Fibroblast of lung (primary cell): ENCODE measurements around the gene BMP6. TPM values are rescaled to one million over a fixed set of nuclear protein-coding genes. Genes with fewer than 3 reads are reported as not detected.
A peak's percentile ranks its signal among the peaks of the same experiment; 100 is the strongest.
"Not testable (repeated sequence)": the region's sequence is repeated elsewhere in the genome, so short reads cannot be mapped to it uniquely, and the experiment has no call there.

ENCODE experiments used
- DNase-seq, 2 donors: peaks; one replicate each; pipeline versions ENCODE4 v3.0.0 to v3.0.0-alpha.2; 2010; ENCODE audit warnings: low read depth in 2 of 2
- H2AFZ ChIP-seq: 2 replicates; pipeline ENCODE4 v1.5.1; 2012; ENCODE audit warnings: low read length, control low read depth, inconsistent platforms
- H3K27ac ChIP-seq: 2 replicates; pipeline ENCODE4 v1.5.1; 2011; ENCODE audit warnings: low read length, control low read depth; ENCODE audit not compliant: insufficient read depth
- H3K27me3 ChIP-seq: 2 replicates; pipeline ENCODE4 v1.5.1; 2011; ENCODE audit warnings: mild to moderate bottlenecking, low read length; ENCODE audit not compliant: control insufficient read depth, insufficient read depth
- H3K36me3 ChIP-seq: 2 replicates; pipeline ENCODE4 v1.5.1; 2011; ENCODE audit warnings: low read length; ENCODE audit not compliant: control insufficient read depth, insufficient read depth
- H3K4me1 ChIP-seq: 2 replicates; pipeline ENCODE4 v1.5.1; 2011; ENCODE audit warnings: low read length; ENCODE audit not compliant: control insufficient read depth, insufficient read depth; ENCODE audit errors: extremely low read depth
- H3K4me2 ChIP-seq: 2 replicates; pipeline ENCODE4 v1.5.1; 2011; ENCODE audit warnings: low read length, control low read depth; ENCODE audit not compliant: insufficient read depth; ENCODE audit errors: extremely low read depth
- H3K4me3 ChIP-seq, 4 experiments: fragments of 200-600 bp in 1 of 4; sonication (generic) in 1 of 4; replicated peaks in 1 of 4; 2 replicates each; pipeline ENCODE4 v1.5.1; 2011 to 2016; ENCODE audit warnings: low read length in 4 of 4, low read depth in 3 of 4, mild to moderate bottlenecking in 3 of 4, control low read depth in 2 of 4, inconsistent platforms in 1 of 4, mixed read lengths in 1 of 4; ENCODE audit not compliant: insufficient read depth in 1 of 4; ENCODE audit errors: control extremely low read depth in 1 of 4
- H3K79me2 ChIP-seq: 2 replicates; pipeline ENCODE4 v1.5.1; 2012; ENCODE audit warnings: mild to moderate bottlenecking, low read length, inconsistent platforms; ENCODE audit not compliant: control insufficient read depth, insufficient read depth
- H3K9ac ChIP-seq: 2 replicates; pipeline ENCODE4 v1.5.1; 2011; ENCODE audit warnings: mild to moderate bottlenecking, low read length, control low read depth; ENCODE audit not compliant: insufficient read depth
- H3K9me3 ChIP-seq: 2 replicates; pipeline ENCODE4 v1.5.1; 2012; ENCODE audit warnings: low read depth, low read length; ENCODE audit not compliant: control insufficient read depth, insufficient read depth
- H4K20me1 ChIP-seq: 2 replicates; pipeline ENCODE4 v1.5.1; 2011; ENCODE audit warnings: low read length; ENCODE audit not compliant: control insufficient read depth, insufficient read depth; ENCODE audit errors: extremely low read depth
- CTCF ChIP-seq, 2 donors: IDR thresholded peaks in 1 of 2; conservative IDR thresholded peaks in 1 of 2; 1 replicate in 1 of 2; 2 replicates in 1 of 2; pipeline ENCODE4 v1.5.1; 2011 to 2012; ENCODE audit warnings: low read length in 2 of 2, control low read depth in 1 of 2, inconsistent platforms in 1 of 2, low read depth in 1 of 2, mild to moderate bottlenecking in 1 of 2
- EZH2 ChIP-seq: IDR thresholded peaks from 2 replicates; pipeline ENCODE4 v1.5.1; 2012; ENCODE audit warnings: low read length, control low read depth, mild to moderate bottlenecking; ENCODE audit errors: missing control alignments
- polyA plus RNA-seq, 2 donors: library from polyadenylated mRNA; depleted of rRNA in 1 of 2; stranded (reverse) in 1 of 2; unstranded in 1 of 2; fragments of >200 nt; gene quantifications; 2 replicates each; pipeline ENCODE4 v1.2.1, GENCODE V29; 2011 to 2012; ENCODE audit warnings: missing spikeins in 1 of 2
- total RNA-seq: library from RNA; depleted of rRNA; stranded (reverse); fragments of >200 nt; gene quantifications from 2 replicates; pipeline ENCODE4 v1.2.1, GENCODE V29; 2014

Gene BMP6
- total and polyA plus RNA-seq, 2 donors (not counting 1 experiment from before 2014, with no cell fraction given), result under 0.01 to 0.20 TPM

GRCh38 chr6:7815716-7816115 lies 89.8 kb downstream of the BMP6 start:
- Histone ChIP-seq H4K20me1 (no peaks in the 10 kb centered on the region), H3K36me3 (no peaks in the 10 kb centered on the region), H3K27ac (no peak overlapping the region), H3K9ac (no peak overlapping the region), H3K4me2 (no peak overlapping the region), H3K9me3 (no peaks in the 10 kb centered on the region), H3K4me1 (no peaks in the 10 kb centered on the region), H3K4me3 (no peak overlapping the region), H3K27me3 (no peaks in the 10 kb centered on the region), H3K79me2 (no peaks in the 10 kb centered on the region), H2AFZ (no peak overlapping the region)
- TF ChIP-seq CTCF (conservative IDR thresholded peaks at IDR 0.05 in 1 of 2, IDR thresholded peaks at IDR 0.05 in 1 of 2; ENCODE audit: low read depth in 1 of 2, low read length in 2 of 2), result no peak
- no peak for TF ChIP-seq EZH2
- DNase-seq, result no peak

GRCh38 chr6:7817184-7817583 lies 91.3 kb downstream of the BMP6 start:
- not testable (repeated sequence) for H3K9ac ChIP-seq, H2AFZ ChIP-seq, H3K9me3 ChIP-seq, H3K27me3 ChIP-seq, H3K4me2 ChIP-seq, H4K20me1 ChIP-seq, DNase-seq, H3K79me2 ChIP-seq, H3K27ac ChIP-seq, H3K4me3 ChIP-seq, H3K36me3 ChIP-seq, H3K4me1 ChIP-seq

GRCh38 chr6:7818257-7819214 lies 92.6 kb downstream of the BMP6 start:
- H3K9me3 ChIP-seq, result no peaks in the 10 kb centered on the region
- no peaks in the 10 kb centered on the region for H3K79me2 ChIP-seq
- H3K4me2 ChIP-seq, result no peak overlapping the region
- TF ChIP-seq EZH2 (no peak), CTCF (conservative IDR thresholded peaks at IDR 0.05 in 1 of 2, IDR thresholded peaks at IDR 0.05 in 1 of 2; ENCODE audit: low read depth in 1 of 2, low read length in 2 of 2) (no peak)
- no peaks in the 10 kb centered on the region for H4K20me1 ChIP-seq
- peak in 1 of 2 donors; percentile 7 for DNase-seq
- no peaks in the 10 kb centered on the region for H3K4me1 ChIP-seq
- no peaks in the 10 kb centered on the region for H3K36me3 ChIP-seq
- H3K4me3 ChIP-seq, result no peak overlapping the region
- H3K9ac ChIP-seq, result no peak overlapping the region
- H2AFZ ChIP-seq, result no peak overlapping the region
- H3K27ac ChIP-seq, result no peak overlapping the region
- no peaks in the 10 kb centered on the region for H3K27me3 ChIP-seq
